Measurements from ENCODE around the gene ZNF33B.
A peak's percentile ranks its signal among the peaks of the same experiment; 100 is the strongest.

The ZNF33B gene

DNA sequence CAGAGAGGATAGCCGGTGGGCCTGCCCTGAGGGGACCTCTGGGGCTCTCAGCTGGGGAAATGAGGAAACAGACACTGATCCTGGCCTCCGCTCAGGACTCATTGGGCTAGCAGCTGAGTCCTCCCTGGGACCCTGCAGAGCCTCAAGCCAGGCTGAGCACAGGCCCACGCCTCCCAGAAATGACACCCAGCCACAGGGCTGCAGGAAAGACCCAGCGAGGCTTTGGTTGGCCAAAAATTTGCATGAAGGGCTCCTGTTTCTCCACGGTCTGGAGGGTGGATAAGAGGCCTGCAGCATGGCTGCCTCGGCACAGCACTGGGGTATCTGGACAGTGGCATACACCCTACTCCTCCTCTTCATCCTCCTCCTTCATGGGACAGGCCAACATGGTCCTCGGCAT is 60.4 kb downstream of the ZNF33B start:
- H3K27me3 ChIP-seq (ENCODE audit: insufficient read depth, low read length) = no peaks in the 10 kb centered on the region
- no peaks in the 10 kb centered on the region for H3K9me2 ChIP-seq (ENCODE audit: low read depth, low read length)
- no peaks in the 10 kb centered on the region for H3K36me3 ChIP-seq (ENCODE audit: insufficient read depth, low read length)
- peaks cover 25% of the 10 kb centered on the region for H3K4me1 ChIP-seq (ENCODE audit: insufficient read depth, low read length, severe bottlenecking)
- H3K4me2 ChIP-seq (ENCODE audit: low read length) = no peak overlapping the region; the same call in 1 of the 2 replicates
- no peak overlapping the region for H3K9ac ChIP-seq (ENCODE audit: low read length)
- no peak overlapping the region for H2AFZ ChIP-seq (ENCODE audit: low read length)
- H3K27ac ChIP-seq (ENCODE audit: low read depth, low read length, poor library complexity, severe bottlenecking) = no peak overlapping the region
- H3F3A ChIP-seq (ENCODE audit: insufficient read depth, low read length) = no peaks in the 10 kb centered on the region
- no peak overlapping the region for H3K4me3 ChIP-seq (ENCODE audit: low read depth, low read length, poor library complexity, severe bottlenecking)
- TF ChIP-seq, protein P1, sequence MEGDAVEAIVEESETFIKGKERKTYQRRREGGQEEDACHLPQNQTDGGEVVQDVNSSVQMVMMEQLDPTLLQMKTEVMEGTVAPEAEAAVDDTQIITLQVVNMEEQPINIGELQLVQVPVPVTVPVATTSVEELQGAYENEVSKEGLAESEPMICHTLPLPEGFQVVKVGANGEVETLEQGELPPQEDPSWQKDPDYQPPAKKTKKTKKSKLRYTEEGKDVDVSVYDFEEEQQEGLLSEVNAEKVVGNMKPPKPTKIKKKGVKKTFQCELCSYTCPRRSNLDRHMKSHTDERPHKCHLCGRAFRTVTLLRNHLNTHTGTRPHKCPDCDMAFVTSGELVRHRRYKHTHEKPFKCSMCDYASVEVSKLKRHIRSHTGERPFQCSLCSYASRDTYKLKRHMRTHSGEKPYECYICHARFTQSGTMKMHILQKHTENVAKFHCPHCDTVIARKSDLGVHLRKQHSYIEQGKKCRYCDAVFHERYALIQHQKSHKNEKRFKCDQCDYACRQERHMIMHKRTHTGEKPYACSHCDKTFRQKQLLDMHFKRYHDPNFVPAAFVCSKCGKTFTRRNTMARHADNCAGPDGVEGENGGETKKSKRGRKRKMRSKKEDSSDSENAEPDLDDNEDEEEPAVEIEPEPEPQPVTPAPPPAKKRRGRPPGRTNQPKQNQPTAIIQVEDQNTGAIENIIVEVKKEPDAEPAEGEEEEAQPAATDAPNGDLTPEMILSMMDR (IDR thresholded peaks at IDR 0.05; ENCODE audit: low read length) = no peak
- TF ChIP-seq EZH2 (IDR thresholded peaks at IDR 0.05; ENCODE audit: borderline replicate concordance, low read length) = no peak
- H4K20me1 ChIP-seq (ENCODE audit: insufficient read depth, low read length) = no peaks in the 10 kb centered on the region
- no peaks in the 10 kb centered on the region for H3K9me3 ChIP-seq (ENCODE audit: low read length)
- no peaks in the 10 kb centered on the region for H3K79me2 ChIP-seq (ENCODE audit: insufficient read depth, low read length)

DNA sequence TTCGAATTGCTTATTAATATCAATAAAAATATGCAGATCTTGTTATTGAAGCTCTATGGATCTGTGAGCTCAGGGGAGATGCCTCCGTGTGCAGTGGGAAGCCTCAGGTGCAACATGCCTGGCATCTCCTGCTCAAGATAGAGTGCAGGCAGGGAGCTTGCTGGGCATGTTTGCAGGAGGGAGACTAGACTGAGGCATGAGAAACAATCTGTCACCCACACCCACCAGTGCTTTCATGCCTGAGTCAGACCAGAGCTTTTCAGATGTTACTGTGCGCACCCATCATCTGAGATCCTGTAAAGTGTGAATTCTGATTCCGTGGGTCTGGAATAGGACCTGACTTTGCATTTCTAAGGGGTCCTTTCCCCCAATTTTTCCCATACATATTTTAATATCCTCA is 62.0 kb downstream of the ZNF33B start:
- H4K20me1 ChIP-seq (ENCODE audit: insufficient read depth, low read length) = no peaks in the 10 kb centered on the region
- H3K36me3 ChIP-seq (ENCODE audit: insufficient read depth, low read length) = no peaks in the 10 kb centered on the region
- H3K4me2 ChIP-seq (ENCODE audit: low read length) = no peak overlapping the region
- peaks cover 25% of the 10 kb centered on the region for H3K4me1 ChIP-seq (ENCODE audit: insufficient read depth, low read length, severe bottlenecking)
- H3K79me2 ChIP-seq (ENCODE audit: insufficient read depth, low read length) = no peaks in the 10 kb centered on the region
- H3K9me2 ChIP-seq (ENCODE audit: low read depth, low read length) = no peaks in the 10 kb centered on the region
- H2AFZ ChIP-seq (ENCODE audit: low read length) = no peak overlapping the region
- no peaks in the 10 kb centered on the region for H3K27me3 ChIP-seq (ENCODE audit: insufficient read depth, low read length)
- no peak overlapping the region for H3K9ac ChIP-seq (ENCODE audit: low read length)
- no peak overlapping the region for H3K4me3 ChIP-seq (ENCODE audit: low read depth, low read length, poor library complexity, severe bottlenecking)
- TF ChIP-seq EZH2 (IDR thresholded peaks at IDR 0.05; ENCODE audit: borderline replicate concordance, low read length) = no peak
- TF ChIP-seq, protein P1 (IDR thresholded peaks at IDR 0.05; ENCODE audit: low read length) = no peak
- H3K27ac ChIP-seq (ENCODE audit: low read depth, low read length, poor library complexity, severe bottlenecking) = no peak overlapping the region
- H3F3A ChIP-seq (ENCODE audit: insufficient read depth, low read length) = no peaks in the 10 kb centered on the region
- no peaks in the 10 kb centered on the region for H3K9me3 ChIP-seq (ENCODE audit: low read length)

DNA sequence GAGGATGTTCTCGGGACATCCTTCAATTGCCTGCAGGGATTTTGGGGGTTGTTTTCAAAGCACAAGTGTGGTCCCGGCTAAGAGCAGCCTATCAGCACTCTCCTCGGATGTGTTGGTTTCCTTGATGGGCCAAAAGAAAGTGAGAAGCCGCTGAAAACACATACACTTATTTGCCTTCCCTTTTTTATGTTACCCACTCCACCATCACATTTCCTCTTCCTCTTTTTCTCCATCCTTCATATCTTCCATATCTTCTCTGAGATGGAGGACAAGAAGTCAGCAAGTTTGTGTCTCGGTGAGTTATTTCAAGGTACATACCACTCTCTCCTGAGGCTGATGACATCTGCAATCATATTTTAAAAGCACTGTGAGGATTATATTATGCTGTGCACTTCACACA is 64.0 kb downstream of the ZNF33B start:
- Histone ChIP-seq H3K27me3 (ENCODE audit: insufficient read depth, low read length) (no peaks in the 10 kb centered on the region), H3K4me1 (ENCODE audit: insufficient read depth, low read length, severe bottlenecking) (peaks cover 25% of the 10 kb centered on the region), H3K9me2 (ENCODE audit: low read depth, low read length) (no peaks in the 10 kb centered on the region), H3K79me2 (ENCODE audit: insufficient read depth, low read length) (no peaks in the 10 kb centered on the region), H3K4me3 (ENCODE audit: low read depth, low read length, poor library complexity, severe bottlenecking) (no peak overlapping the region), H3K9ac (ENCODE audit: low read length) (no peak overlapping the region), H2AFZ (ENCODE audit: low read length) (peak overlapping the region; percentile 92), H3K27ac (ENCODE audit: low read depth, low read length, poor library complexity, severe bottlenecking) (no peak overlapping the region), H3K9me3 (ENCODE audit: low read length) (0 out of 2 replicates have a peak, but pooled peaks cover 2% of the 10 kb centered on the region), H4K20me1 (ENCODE audit: insufficient read depth, low read length) (no peaks in the 10 kb centered on the region), H3K4me2 (ENCODE audit: low read length) (peak overlapping the region; percentile 4; the same call in 1 of the 2 replicates), H3F3A (ENCODE audit: insufficient read depth, low read length) (no peaks in the 10 kb centered on the region), H3K36me3 (ENCODE audit: insufficient read depth, low read length) (no peaks in the 10 kb centered on the region)
- TF ChIP-seq, protein P1 (IDR thresholded peaks at IDR 0.05; ENCODE audit: low read length) = no peak
- TF ChIP-seq EZH2 (IDR thresholded peaks at IDR 0.05; ENCODE audit: borderline replicate concordance, low read length) = no peak

Data from OCI-LY1 (cell line).